KMS-11 (cell line): ENCODE measurements around the gene SLC27A4.

Experiments
- H2AFZ ChIP-seq: fragments of 200-600 bp; sonication (generic); 2 replicates; pipeline ENCODE4 v1.6.1; 2016; ENCODE audit warnings: antibody characterized with exemption, mixed run types, low read depth
- H3K27ac ChIP-seq: fragments of 200-600 bp; sonication (generic); 2 replicates; pipeline ENCODE4 v1.6.1; 2016; ENCODE audit warnings: mild to moderate bottlenecking, mixed run types
- H3K27me3 ChIP-seq: fragments of 200-600 bp; sonication (generic); 2 replicates; pipeline ENCODE4 v1.6.1; 2017; ENCODE audit warnings: mild to moderate bottlenecking, low read depth, mixed run types, moderate library complexity; ENCODE audit not compliant: insufficient read depth
- H3K36me3 ChIP-seq: fragments of 200-600 bp; sonication (generic); 2 replicates; pipeline ENCODE4 v1.6.1; 2017; ENCODE audit warnings: mild to moderate bottlenecking, mixed run types; ENCODE audit not compliant: insufficient read depth
- H3K4me1 ChIP-seq: fragments of 200-600 bp; sonication (generic); 2 replicates; pipeline ENCODE4 v1.6.1; 2016; ENCODE audit warnings: mild to moderate bottlenecking, low read depth, mixed run types; ENCODE audit not compliant: poor library complexity, severe bottlenecking
- H3K4me2 ChIP-seq: fragments of 200-600 bp; sonication (generic); 2 replicates; pipeline ENCODE4 v1.7.0; 2016; ENCODE audit warnings: mild to moderate bottlenecking, mixed run types
- H3K4me3 ChIP-seq: fragments of 200-600 bp; sonication (generic); IDR thresholded peaks from 2 replicates; pipeline ENCODE4 v1.6.1; 2017; ENCODE audit warnings: low read depth, low read length, mixed read lengths; ENCODE audit not compliant: insufficient read depth
- H3K79me2 ChIP-seq: fragments of 200-600 bp; sonication (generic); 2 replicates; pipeline ENCODE4 v1.6.1; 2016; ENCODE audit warnings: low read depth, mixed run types; ENCODE audit not compliant: insufficient read depth
- H3K9ac ChIP-seq: fragments of 200-600 bp; sonication (generic); 2 replicates; pipeline ENCODE4 v1.6.1; 2016; ENCODE audit warnings: mild to moderate bottlenecking, mixed run types
- H4K20me1 ChIP-seq: fragments of 200-600 bp; sonication (generic); 2 replicates; pipeline ENCODE4 v1.6.1; 2016; ENCODE audit warnings: mild to moderate bottlenecking, mixed run types; ENCODE audit not compliant: insufficient read depth
- CTCF ChIP-seq: fragments of 200-600 bp; sonication (generic); conservative IDR thresholded peaks from 2 replicates; pipeline ENCODE4 v1.6.1; 2017; ENCODE audit warnings: low read depth, mild to moderate bottlenecking, antibody characterized with exemption, low read length, moderate library complexity, mixed read lengths

Gene SLC27A4

GRCh38 chr9:128372784-128373183, 32.5 kb downstream of the SLC27A4 start:
- H3K4me3 ChIP-seq: no peak overlapping the region
- no peak overlapping the region for H3K9ac ChIP-seq
- peak overlapping the region; percentile 95; the same call in 1 of the 2 replicates for H3K4me2 ChIP-seq

GRCh38 chr9:128374221-128374675, 33.9 kb downstream of the SLC27A4 start:
- Histone ChIP-seq H4K20me1 (no peaks in the 10 kb centered on the region), H3K4me3 (no peak overlapping the region), H2AFZ (no peak overlapping the region), H3K36me3 (no peaks in the 10 kb centered on the region), H3K9ac (no peak overlapping the region), H3K27ac (no peak overlapping the region), H3K4me1 (peaks cover 26% of the 10 kb centered on the region), H3K4me2 (no peak overlapping the region), H3K79me2 (peaks cover 50% of the 10 kb centered on the region), H3K27me3 (no peaks in the 10 kb centered on the region)
- TF ChIP-seq CTCF: no peak

More at GRCh38 chr9:128372784-128373183, 32.5 kb downstream of the SLC27A4 start:
- H3K4me1 ChIP-seq: peaks cover 26% of the 10 kb centered on the region
- no peaks in the 10 kb centered on the region for H3K27me3 ChIP-seq
- no peaks in the 10 kb centered on the region for H3K36me3 ChIP-seq
- no peaks in the 10 kb centered on the region for H4K20me1 ChIP-seq
- TF ChIP-seq CTCF: no peak
- peaks cover 50% of the 10 kb centered on the region for H3K79me2 ChIP-seq
- H3K27ac ChIP-seq: no peak overlapping the region
- H2AFZ ChIP-seq: no peak overlapping the region

- no peak for TF ChIP-seq CTCF
- Histone ChIP-seq H3K4me2 (no peak overlapping the region), H3K4me1 (peaks cover 20% of the 10 kb centered on the region), H3K79me2 (peaks cover 50% of the 10 kb centered on the region), H3K27me3 (no peaks in the 10 kb centered on the region), H2AFZ (no peak overlapping the region), H3K36me3 (no peaks in the 10 kb centered on the region), H3K9ac (no peak overlapping the region), H4K20me1 (no peaks in the 10 kb centered on the region), H3K27ac (no peak overlapping the region), H3K4me3 (no peak overlapping the region)
Observed at GRCh38 chr9:128375865-128376264, 35.5 kb downstream of the SLC27A4 start.

- H3K36me3 ChIP-seq: no peaks in the 10 kb centered on the region
Observed at GRCh38 chr9:128382261-128382660, 41.9 kb downstream of the SLC27A4 start.

More at GRCh38 chr9:128382261-128382660, 41.9 kb downstream of the SLC27A4 start:
- no peak for TF ChIP-seq CTCF
- Histone ChIP-seq H4K20me1 (no peaks in the 10 kb centered on the region), H3K4me2 (no peak overlapping the region; the same call in 1 of the 2 replicates), H2AFZ (no peak overlapping the region), H3K79me2 (no peaks in the 10 kb centered on the region), H3K27me3 (no peaks in the 10 kb centered on the region), H3K9ac (no peak overlapping the region), H3K4me3 (no peak overlapping the region), H3K4me1 (peaks cover 17% of the 10 kb centered on the region), H3K27ac (no peak overlapping the region; the same call in 1 of the 2 replicates)
